IPS-18c (cell line): ENCODE data around the gene CTTN.

Experiments
- H3K4me3 ChIP-seq: 2 replicates; pipeline ENCODE4 v1.7.0; 2013; ENCODE audit warnings: low read depth, mild to moderate bottlenecking, low read length, moderate library complexity; ENCODE audit not compliant: insufficient read depth
- H3K9me3 ChIP-seq: one replicate; pipeline ENCODE4 v1.6.1; 2013; ENCODE audit warnings: mild to moderate bottlenecking, low read length, moderate library complexity; ENCODE audit not compliant: control insufficient read depth, insufficient read depth

Gene CTTN

GRCh38 chr11:70455354-70455753 lies 57.0 kb downstream of the CTTN start:
- Histone ChIP-seq H3K9me3 (no peaks in the 10 kb centered on the region), H3K4me3 (no peak overlapping the region)

- H3K4me3 ChIP-seq: no peak overlapping the region
- no peaks in the 10 kb centered on the region for H3K9me3 ChIP-seq
Observed at GRCh38 chr11:70456921-70457532, 58.7 kb downstream of the CTTN start.

- Histone ChIP-seq H3K4me3 (no peak overlapping the region), H3K9me3 (no peaks in the 10 kb centered on the region)
Observed at GRCh38 chr11:70458736-70459135, 60.4 kb downstream of the CTTN start.

- H3K4me3 ChIP-seq: no peak overlapping the region
- no peaks in the 10 kb centered on the region for H3K9me3 ChIP-seq
Observed at GRCh38 chr11:70460111-70460510, 61.8 kb downstream of the CTTN start.

GRCh38 chr11:70460964-70461363 lies 62.6 kb downstream of the CTTN start:
- no peak overlapping the region for H3K4me3 ChIP-seq
- H3K9me3 ChIP-seq: no peaks in the 10 kb centered on the region

- H3K9me3 ChIP-seq: no peaks in the 10 kb centered on the region
- no peak overlapping the region for H3K4me3 ChIP-seq
Observed at GRCh38 chr11:70462818-70463477, 64.6 kb downstream of the CTTN start.

GRCh38 chr11:70463478-70464255 lies 65.3 kb downstream of the CTTN start:
- Histone ChIP-seq H3K9me3 (no peaks in the 10 kb centered on the region), H3K4me3 (no peak overlapping the region)

GRCh38 chr11:70464509-70465361 lies 66.4 kb downstream of the CTTN start:
- Histone ChIP-seq H3K4me3 (no peak overlapping the region), H3K9me3 (no peaks in the 10 kb centered on the region)

GRCh38 chr11:70466154-70466553 lies 67.8 kb downstream of the CTTN start:
- no peak overlapping the region for H3K4me3 ChIP-seq
- no peaks in the 10 kb centered on the region for H3K9me3 ChIP-seq

GRCh38 chr11:70466596-70466995 lies 68.3 kb downstream of the CTTN start:
- H3K9me3 ChIP-seq: no peaks in the 10 kb centered on the region
- H3K4me3 ChIP-seq: no peak overlapping the region

- H3K4me3 ChIP-seq: no peak overlapping the region
- no peaks in the 10 kb centered on the region for H3K9me3 ChIP-seq
Observed at GRCh38 chr11:70467201-70468085, 69.1 kb downstream of the CTTN start.

- Histone ChIP-seq H3K4me3 (no peak overlapping the region), H3K9me3 (no peaks in the 10 kb centered on the region)
Observed at GRCh38 chr11:70468256-70469195, 70.2 kb downstream of the CTTN start.

GRCh38 chr11:70470127-70470526 lies 71.8 kb downstream of the CTTN start:
- no peaks in the 10 kb centered on the region for H3K9me3 ChIP-seq
- H3K4me3 ChIP-seq: no peak overlapping the region

- no peaks in the 10 kb centered on the region for H3K9me3 ChIP-seq
- no peak overlapping the region for H3K4me3 ChIP-seq
Observed at GRCh38 chr11:70471254-70471653, 72.9 kb downstream of the CTTN start.

- Histone ChIP-seq H3K4me3 (no peak overlapping the region), H3K9me3 (no peaks in the 10 kb centered on the region)
Observed at GRCh38 chr11:70472240-70472639, 73.9 kb downstream of the CTTN start.
